HG02763 (cell line): ENCODE results near the gene HOXD3.

Experiments
- ATAC-seq: cut with Tn5 transposase; IDR thresholded peaks from one replicate; pipeline ENCODE4 v1.9.1; 2021; ENCODE audit warnings: mild to moderate bottlenecking, moderate library complexity; ENCODE audit not compliant: unreplicated experiment

Gene HOXD3

GRCh38 chr2:176148751-176149421 lies 8.2 kb upstream of the HOXD3 start:
- no peak for ATAC-seq

GRCh38 chr2:176149481-176149938 lies 7.6 kb upstream of the HOXD3 start:
- no peak for ATAC-seq

DNA sequence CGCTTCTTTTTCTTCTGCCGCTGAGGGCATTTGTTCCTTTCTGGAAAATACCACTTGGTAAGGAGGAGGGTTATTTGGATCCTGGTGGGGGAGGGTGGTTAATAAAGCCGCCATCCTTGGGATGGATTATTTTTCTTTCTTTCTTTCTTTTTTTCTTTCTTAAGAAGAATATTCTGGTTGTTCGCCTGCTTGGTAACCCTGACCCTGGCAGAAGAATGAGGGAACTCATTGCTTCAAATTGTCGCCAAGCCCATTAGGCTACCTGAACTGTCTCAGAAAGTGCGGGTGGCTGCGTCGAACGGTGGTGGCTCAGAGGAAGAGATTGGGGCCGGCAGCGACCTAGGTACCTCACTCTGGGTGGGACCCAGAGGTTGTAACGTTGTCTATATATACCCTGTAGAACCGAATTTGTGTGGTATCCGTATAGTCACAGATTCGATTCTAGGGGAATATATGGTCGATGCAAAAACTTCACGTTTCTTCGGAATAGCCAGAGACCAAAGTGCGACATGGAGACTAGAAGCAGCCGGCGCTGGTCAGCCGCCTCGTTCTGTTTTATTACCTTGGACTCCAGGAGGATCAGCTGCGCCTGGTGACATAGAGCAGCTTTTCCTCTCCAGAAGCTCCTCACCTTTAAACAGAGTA lies 7.0 kb upstream of the HOXD3 start:
- no peak for ATAC-seq

- no peak for ATAC-seq
These were observed 6.3 kb upstream of the HOXD3 start for GRCh38 chr2:176150584-176151441.

DNA sequence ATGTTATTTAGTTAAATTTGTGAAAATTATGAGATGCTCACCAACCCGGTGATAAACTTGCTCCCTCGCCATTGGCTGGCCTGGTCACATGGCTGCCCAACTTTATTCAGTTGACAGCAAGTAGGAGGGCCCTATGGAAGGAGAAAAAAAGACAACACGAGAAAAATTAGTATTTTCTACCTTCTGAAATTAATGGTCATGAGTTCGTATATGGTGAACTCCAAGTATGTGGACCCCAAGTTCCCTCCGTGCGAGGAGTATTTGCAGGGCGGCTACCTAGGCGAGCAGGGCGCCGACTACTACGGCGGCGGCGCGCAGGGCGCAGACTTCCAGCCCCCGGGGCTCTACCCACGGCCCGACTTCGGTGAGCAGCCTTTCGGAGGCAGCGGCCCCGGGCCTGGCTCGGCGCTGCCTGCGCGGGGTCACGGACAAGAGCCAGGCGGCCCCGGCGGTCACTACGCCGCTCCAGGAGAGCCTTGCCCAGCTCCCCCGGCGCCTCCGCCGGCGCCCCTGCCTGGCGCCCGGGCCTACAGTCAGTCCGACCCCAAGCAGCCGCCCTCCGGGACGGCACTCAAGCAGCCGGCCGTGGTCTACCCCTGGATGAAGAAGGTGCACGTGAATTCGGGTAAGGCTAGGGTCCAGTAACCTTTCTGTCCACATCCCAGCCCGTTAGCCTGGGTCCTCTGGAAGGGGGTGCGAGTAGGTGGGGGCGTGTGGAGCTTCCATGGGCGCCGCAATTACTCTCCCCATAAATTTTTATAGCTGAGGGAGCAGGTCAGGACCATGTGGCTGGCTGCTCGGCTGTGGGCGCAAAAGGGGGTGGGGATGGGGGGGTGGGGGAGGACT lies 5.4 kb upstream of the HOXD3 start, which contains the start of gene HOXD4:
HOXD4 (plus strand) TSS at position 109 of the 846 bp plus-strand sequence; CDS start at position 193, 84 bp downstream.
- no peak for ATAC-seq

- ATAC-seq, result no peak
These were observed 4.5 kb upstream of the HOXD3 start for GRCh38 chr2:176152350-176153181.

- no peak for ATAC-seq
These were observed 2.4 kb upstream of the HOXD3 start for GRCh38 chr2:176154576-176155252.

- no peak for ATAC-seq
These were observed 1.6 kb upstream of the HOXD3 start for GRCh38 chr2:176155356-176156044.

- no peak for ATAC-seq
These were observed 753 bp upstream of the HOXD3 start for GRCh38 chr2:176156301-176156806.

DNA sequence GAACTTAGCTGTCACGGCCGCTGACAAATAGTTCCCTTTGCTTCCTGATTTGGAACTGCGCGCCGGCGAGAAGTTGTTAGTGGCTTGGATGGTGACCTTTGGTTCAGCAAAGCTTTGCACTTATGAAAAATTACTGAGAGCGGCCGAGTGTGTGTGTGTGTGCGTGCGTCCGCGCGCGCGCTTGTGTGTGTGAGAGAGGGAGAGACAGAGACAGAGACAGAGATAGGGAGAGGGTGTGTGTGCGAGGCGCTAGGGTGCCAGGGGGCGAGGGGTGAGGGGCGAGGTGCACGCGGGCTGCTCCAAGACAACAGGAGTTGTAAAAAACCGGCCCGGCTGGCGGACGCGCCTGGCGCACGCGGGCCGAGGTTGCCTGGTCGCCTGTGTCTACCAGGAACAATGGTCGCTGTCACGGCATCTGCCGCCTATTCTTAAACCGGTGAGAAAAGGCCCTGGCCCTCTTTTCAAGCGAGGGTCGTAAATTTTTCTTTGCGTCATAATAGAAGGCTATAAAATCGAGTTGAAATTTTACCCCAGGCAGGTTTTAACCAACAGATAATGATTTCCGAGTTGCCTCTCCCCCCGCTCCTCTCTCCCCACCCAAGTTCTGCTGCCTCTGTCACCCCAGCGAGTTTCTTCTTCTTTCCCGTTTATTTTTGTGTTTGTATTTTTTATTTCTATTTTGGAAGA lies 535 bp downstream of the HOXD3 start:
- no peak for ATAC-seq

GRCh38 chr2:176158186-176158591 lies 1.1 kb downstream of the HOXD3 start:
- no peak for ATAC-seq

DNA sequence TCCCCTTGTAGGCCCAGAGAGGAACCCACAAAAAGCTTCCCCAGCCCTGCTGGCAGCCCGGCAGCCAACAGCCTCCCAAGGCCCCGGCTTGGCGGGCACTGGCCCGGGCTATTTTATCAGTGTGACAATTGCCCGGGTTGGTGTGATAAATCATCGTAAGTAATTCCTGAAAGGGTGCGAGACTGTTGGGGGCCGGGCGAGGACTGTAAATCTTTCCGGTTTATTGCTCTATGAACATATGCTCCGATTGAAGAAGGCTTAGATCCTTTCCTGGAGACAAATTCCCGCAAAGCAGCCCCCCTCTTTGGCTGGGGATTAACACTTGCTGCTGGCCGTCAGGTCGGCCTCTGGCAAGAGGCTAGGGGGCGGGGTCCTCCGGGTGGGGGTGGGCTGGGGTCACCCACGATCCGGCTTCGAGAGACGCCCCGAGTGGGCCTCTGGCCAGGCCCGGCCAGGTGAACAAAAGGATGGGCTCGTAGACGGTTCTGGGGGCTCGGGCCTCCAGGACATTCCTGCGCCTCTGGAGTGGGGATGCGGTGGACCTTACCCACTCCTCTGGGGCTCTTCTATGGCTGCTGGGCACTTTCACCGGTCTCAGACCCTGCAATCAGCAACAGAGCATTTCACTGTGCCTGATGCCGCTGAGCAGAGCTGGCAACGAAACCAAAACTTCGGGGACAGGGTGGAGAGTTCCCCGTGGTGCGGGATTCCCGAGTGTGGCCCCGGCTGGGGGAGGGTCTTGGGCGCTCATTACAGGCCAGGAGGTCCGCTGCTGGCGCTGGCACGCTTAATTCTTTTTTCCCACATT lies 2.0 kb downstream of the HOXD3 start:
- no peak for ATAC-seq

GRCh38 chr2:176159663-176160250 lies 2.6 kb downstream of the HOXD3 start:
- ATAC-seq, result no peak

GRCh38 chr2:176160251-176160985 lies 3.3 kb downstream of the HOXD3 start:
- ATAC-seq, result no peak

DNA sequence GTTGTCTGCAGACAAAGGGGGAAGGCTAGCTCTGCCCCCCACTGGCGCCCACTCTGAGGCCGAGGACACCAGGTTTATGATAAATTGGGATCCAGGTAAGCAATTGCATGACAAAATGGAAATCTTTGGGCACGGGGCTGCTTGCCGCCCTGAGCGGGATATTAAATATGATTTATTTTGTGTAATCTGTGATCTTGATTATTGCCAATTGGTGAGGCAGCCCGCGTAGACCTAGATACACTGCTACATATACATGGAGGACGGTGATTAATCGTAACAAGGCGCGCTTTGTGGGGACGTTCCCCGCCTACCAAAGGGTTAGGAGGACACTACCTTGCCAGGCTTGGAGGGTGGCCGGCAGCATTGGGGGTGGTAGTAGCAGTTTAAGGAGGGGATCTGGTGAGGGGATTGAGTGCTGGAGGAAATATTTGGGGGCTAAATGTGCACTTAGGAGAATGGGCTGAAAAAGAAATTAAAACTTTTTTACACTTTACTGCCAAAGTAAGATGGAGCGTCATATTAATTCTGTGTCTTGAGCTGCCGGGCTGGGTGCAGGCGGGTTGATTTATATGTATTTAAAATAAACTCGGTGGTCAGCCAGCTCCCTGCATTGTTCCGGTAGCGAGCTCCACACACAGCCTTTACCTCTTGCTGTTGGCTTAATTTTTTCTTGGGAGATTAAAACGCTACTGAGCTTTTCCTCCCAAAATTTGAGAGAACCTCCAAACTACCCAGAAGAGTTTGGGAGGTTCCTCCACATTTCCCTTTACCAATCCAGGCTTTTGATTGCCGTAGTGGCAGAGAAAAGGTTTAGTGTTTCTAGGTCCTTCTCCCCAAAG lies 4.1 kb downstream of the HOXD3 start:
- ATAC-seq, result no peak
